HG02885 (cell line): ENCODE measurements around the gene RNF157.
A peak's percentile ranks its signal among the peaks of the same experiment; 100 is the strongest.
"Not testable (repeated sequence)": the region's sequence is repeated elsewhere in the genome, so short reads cannot be mapped to it uniquely, and the experiment has no call there.

Source experiments
- ATAC-seq: cut with Tn5 transposase; IDR thresholded peaks from one replicate; pipeline ENCODE4 v1.9.1; 2021; ENCODE audit warnings: mild to moderate bottlenecking; ENCODE audit not compliant: unreplicated experiment, poor library complexity

The RNF157 gene

DNA sequence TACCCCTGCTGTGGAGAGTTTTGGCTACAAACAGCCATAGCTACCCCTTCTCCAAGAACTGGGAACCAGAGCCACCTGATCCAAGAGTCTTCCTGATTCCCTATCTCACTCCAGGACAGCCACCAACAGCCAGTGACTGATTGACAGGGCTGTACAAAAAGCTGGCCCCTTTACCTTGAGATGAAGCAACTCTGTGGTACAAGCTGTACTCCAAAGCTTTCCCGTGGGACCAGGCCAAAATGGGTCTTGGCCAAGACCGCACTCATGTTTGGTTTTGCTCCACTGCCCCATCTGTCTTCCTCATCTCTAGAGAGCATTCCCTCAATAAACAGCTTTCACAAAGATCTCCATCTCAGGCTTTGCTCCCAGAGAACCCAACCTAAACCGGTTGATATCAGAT, 43.6 kb downstream of the RNF157 start:
- no peak for ATAC-seq

DNA sequence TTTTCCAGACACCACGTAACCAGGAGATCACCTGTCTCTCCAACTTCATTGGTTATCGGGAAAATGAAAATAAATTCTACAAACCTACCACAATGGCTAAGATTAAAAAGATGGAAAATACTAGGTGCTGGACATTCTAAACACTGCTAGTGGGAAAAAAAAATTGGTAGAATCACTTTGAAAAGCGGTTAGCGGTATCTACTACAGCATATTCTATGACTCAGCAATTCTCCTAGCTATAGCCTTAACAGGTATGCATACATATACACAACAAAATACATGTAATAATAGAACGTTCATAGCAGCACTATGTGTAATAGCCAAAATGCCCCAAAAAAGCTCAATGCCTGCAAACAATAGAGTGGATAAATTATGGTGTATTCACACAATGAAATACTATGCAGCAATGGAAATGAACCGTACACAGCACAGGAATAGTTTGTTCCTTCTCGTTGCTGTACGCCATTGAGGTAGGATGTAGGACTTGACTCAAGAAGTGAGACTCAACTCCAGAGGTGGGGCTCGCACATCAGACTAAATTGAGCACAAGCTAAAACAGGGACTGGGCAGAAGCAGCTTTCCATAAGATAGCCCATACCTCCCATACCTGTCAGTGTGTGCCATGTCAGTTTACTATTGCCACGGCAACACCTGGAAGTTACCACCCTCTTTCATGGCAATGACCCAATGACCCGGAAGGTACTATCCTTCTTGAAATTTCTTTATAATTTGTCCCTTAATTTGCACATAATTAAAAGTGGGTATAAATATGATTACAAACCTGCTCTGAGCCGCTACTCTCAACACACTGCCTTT, 44.8 kb downstream of the RNF157 start:
- ATAC-seq, result no peak

DNA sequence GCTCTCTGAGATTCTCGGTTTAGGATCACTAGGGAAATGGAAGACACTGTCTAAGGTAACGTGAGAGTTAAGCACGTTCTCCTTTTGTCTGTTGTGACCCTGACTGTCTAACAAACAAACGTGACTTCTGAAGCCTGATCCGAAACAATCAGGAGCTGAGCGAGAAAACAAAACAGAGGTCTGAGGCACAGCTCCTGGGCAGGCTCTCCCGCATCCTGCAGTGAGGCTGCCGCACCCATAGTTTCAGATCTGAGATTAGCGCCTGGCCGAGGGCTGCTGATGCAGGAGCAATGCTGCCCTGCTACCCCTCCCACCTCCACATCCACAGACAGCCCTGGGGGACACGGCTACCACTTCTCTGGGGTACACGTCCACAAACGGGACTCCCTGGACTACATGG, 46.7 kb downstream of the RNF157 start:
- ATAC-seq, result no peak

DNA sequence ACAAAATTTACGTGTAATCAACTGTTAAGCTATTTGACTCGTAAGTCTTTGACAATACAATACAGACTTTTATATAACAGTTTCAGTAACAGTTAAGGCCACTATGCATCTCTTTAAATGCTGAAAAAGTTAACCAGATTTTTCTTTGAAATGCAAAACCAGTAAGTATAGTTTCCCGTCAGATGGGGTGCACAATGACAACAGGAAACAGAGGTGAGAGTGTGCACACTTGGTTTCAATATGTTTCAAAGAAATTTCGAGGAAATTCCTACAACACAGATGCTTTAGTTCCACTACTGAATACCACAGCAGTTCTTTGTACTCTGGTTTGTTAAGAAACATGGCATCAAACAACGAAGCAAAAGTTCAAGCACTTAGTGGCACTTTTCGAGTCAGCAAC, 48.4 kb downstream of the RNF157 start:
- ATAC-seq, result no peak

DNA sequence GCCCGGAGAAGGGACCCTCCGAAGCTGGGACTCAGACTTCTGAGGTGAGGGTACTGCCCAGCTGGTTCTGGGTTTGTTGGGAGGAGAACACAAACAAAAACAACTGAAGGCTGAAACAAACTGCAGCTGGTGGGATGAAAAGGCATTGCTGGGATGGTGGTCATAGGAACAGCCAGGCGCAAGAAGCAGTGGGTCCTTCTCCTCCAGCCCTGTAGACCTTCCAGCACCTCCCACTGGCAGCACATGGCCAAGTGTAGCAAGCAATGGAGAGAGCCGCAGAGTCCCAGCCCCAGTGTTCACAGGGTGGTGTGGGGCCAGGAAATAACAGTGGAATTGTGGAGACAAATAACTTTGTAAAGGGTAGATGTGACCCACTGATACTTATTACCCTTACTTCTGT, 50.6 kb downstream of the RNF157 start:
- ATAC-seq, result no peak

DNA sequence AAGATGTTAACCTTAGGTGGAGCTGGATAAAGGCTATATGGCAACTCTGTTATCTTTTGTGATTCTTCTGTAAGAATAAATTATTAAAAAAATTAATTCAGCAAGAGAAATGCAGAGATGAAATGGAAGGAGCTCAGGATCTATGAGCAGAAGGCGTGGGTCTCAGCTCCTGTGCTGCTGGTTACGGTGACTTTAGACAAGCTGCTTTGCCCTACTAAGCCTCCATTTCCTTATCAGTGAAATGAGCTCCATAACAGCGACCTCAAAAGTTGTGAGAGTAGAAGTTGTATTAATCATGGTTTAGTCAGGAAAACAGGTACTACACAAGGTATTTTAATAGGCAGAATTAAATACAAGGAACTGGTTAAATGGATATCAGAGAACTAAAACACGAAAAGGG, 51.0 kb downstream of the RNF157 start:
- no peak for ATAC-seq

DNA sequence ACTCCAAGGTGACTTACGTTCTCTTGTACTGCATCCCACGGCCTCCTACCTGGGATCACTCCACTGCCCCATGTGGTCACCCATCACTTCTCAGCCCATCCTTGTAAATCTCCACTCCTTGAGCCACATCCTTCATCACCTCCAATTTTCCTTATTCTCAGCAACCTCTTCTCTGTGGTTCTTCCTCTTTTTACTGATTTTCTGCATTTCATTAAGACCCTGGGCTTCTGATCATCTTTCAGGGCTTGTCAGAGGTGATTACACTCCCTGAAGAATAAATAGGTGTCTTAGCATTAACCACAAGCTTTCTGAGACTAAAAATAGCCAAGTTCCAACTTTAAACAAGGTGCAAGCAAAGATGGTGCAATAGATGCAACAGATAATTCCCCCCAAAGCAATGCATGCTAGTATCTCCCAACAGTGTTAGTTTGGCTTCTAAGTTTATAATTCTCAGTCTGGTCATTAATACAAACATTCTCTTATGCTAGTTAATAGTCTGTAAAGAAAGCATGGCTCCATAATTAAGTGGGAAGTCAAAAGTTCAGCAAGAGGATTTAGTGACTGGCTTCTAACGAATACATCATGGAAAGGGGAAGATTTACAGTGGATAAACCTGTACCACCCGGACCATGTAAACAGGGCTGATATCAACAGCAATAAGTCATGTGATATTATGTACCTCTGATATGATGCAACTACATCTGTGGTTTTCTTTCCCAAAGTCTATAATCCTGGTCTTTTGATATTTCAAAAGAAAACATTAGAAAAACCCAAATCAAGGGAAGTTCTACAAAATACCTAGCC, 51.9 kb downstream of the RNF157 start:
- ATAC-seq, result no peak

DNA sequence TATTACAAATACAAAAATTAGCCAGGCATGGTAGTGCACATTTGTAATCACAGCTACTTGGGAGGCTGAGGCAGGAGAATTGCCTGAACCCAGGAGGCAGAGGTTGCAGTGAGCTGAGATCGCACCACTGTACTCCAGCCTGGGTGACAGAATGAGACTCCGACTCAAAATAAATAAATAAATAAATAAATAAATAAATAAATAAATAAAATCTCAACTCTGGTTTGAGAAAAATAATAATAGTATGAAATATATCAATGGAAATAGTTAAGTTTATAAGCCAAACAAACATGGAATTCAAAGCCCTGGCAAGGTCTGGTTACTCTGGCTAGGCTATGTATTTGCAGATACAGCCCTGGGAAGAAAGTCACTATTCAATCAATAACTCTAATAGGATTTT, 53.5 kb downstream of the RNF157 start:
- not testable (repeated sequence) for ATAC-seq

DNA sequence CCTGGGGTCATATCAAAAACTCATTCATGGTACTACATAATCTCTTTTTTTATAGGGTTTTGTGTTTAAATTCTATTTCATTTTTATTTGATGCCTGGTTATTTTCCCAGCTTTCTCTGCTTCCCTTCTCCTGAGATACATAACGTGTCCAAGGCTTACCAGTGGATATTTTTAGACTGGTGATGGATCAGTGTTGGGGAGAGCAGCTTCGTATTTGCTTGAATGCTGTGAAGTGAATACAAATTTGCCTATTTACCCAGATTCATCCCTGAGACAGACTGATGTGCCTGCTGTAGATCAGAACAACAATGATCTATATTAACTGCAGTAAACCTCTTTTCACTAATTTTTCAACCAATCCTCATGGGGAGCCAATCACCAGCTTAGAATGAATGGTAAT, 56.0 kb downstream of the RNF157 start:
- no peak for ATAC-seq

DNA sequence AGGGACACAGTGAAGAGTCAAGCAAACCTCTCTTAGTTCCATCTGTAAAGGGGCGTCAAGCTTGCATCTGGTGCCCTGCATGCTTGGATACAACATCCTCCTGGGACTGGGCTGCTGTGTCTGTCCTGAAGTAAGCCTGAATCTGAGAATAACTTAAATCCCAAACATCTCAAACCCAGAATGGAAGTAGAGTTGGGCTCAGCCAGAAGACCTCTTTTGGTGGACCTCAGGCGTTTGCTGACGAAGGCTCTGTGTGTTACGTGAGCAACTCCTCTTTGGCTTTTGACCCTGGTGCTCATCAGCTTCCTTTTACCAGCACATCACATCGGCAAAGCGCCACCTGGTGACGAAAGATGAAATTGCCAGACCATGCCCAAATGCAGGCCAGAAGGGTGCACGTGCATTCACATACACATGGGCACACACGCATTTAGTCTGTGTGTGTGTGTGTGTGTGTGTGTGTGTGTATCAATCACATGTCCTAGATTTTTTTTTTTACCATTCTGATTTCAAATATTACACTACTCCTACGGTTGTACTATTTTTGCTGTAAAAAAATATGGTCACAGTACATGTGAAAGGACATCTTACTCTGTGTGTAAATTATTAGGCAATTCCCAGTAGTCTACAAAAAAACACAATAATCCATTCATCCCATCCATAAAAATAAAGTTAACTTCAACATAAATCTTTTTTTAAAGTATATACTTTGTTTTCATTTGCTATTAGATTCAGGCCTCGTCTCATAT, 58.1 kb downstream of the RNF157 start:
- ATAC-seq, result peak; percentile 52

DNA sequence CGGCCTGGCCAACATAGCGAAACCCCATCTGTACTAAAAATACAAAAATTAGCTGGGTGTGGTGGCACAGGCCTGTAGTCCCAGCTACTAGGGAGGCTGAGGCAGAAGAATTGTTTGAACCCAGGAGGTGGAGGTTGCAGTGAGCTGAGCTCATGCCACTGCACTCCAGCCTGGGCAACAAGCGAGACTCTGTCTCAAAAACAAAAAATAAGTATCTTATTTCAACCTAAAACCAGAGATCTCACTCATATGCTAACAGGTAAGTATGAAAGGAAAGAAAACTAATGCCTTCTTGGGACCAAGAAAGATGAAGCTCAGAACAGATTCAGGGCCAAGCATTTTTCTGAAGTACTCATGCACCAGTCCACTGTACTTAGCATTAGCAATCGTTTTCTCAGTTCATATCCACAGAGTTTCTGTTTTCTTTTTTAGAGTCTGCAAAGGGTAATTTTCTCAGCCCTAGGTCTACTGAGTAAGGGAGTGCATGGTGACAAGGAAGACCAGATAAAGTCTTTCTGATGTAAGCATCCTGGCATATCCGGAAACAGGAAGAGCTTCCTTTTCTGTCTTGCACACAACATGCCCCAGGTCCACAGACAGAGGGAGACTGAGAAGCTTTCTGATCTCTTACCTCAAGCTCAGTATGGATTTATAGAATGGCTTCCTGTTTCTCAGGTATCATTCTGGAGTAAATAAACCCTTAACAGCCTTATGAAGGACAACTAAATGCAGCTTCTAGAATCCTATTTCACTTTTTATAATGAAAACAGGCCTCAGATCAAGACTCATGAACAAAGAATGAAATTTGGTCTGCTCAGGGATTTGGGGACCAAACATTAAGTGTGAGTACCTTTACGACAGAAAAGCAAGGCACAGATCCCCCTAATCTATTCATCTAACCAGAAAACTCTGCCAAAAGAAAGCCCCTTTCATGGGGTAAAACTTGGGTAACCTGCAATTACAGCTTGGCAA, 60.5 kb downstream of the RNF157 start:
- ATAC-seq, result no peak

DNA sequence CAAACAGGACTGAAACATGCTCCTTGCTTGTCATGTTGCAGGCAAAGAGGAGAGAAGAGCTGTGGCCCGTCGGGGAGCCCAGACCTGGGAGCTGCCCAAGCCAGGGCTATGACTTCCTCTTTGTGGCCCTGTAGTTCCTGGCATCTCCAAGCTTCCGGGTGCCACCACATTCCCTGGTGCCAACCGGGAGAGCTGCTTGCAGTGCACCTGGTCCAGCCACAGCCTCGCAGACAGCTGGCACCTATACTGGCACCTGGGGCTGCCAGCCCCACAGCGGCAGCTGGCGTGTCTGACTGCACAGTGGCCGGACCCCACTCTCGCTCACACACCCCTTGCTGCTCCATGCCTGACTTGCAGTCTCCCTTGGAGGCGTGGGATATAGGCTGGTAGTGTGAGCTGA, 62.2 kb downstream of the RNF157 start:
- ATAC-seq, result no peak

DNA sequence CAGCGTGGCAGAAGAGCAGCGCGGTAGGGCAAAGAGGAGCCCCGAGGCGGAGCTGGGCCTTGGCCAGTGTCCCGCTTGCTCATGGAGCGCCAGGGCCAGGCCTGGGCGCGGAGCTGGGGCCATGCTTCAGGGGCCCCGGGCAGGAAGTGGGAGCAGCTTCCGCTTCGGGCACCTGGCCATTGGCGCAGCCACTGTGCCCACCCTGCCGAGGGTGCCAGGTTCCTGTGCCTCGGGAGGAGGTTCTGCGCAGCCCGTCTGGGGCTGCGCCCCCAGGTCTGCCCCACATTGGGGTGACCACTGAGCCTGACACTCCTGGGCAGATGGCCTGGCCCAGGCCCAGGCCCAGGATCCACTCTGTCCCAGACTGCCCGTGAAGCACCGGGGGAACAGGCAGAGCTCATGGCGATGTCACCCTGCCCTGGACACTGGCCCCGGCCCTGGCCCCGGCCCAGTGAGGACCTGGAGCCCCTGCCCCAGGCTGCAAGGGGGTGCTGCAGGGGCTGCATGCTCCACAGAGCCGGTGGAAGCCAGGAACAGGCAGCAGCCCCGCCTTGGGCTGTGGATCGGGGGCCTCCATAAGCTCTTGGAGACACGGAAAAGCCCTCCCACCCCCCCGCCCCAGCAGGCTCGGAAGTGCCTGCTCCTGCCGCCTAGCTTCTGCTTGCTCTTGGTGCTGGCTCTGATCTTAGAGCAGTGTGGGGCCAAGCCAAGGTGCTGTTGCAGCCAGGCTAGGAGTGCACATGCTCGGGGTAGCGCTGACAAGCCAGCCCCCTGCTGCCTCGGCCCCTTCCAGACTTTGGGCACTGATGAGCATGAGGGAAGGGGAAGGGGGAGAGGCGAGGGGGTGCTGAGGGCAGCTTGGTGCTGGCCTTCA, 63.4 kb downstream of the RNF157 start:
- ATAC-seq, result no peak

DNA sequence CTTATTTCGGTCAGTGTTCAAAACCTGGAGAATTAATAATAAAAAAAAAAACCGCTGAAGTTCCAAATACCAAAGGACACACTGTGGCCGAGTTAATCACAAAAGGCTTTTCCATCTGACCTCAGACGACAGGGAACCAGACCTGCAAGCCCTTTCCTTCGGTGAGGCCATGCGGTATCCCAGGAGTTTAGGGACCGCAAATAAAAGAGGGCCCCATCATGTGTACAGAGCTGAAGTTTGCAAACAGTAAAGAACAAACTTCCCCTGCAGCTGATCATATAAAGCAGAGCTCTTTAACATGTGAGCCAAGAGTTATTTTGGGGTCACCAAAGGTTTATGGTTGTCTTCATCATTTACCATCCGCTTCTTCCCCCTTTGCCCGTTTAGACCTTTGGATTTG, 66.3 kb downstream of the RNF157 start:
- ATAC-seq, result no peak

DNA sequence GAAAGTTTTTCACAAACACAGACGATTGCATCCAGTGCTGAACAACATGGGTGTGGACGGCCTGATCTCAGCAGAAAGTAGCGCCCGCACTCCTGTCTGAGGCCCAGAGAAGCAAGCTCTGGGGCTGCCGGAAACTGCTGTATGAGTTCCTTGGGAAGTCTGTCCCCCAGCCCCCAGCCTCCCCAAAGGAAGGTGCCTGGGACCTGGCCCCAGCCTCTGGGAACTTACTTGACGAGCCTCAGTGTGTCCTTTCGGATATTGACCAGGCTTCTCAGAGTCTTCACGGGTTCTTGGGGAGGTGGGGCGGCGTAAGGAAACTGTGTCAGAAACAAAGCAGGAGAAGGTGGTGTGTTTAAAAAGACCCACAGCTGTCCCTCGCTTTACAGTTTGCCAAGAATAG, 66.8 kb downstream of the RNF157 start:
- no peak for ATAC-seq

DNA sequence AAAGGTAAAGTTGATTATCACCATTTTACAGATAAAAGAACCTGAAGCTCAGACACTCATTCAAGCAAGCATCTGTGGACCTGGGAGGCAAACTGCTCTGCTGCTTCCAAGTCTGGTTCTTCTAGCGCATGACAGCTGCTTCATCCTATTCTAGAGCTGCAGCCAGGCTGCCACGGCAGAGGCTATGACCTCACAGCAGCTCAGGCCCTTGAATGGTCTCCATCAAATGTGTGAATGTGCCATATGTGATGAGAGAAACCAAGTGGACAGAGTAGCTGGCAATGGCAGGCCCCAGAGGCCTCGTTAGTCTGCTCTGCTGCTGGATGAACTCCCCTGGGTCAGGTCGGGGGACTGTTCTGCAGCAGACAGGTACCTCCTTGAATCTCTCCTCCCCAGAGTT, 68.6 kb downstream of the RNF157 start:
- ATAC-seq, result no peak

DNA sequence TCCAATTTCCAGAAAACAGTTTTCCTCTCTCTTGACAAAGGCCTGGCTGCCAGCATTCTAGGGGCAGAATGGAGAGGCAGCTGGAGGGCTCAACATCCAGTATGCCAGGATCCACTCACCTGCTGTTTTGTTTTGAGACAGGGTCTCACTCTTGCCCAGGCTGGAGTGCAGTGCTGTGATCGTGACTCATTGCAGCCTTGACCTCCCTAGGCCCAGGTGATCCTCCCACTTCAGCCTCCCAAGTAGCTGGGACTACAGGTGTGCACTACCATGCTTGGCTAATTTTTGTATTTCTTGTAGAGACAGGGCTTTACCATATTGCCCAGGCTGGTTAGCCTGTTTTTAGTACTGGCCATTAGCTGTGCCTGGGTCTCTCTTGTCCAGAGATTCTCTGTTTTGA, 70.2 kb downstream of the RNF157 start:
- no peak for ATAC-seq

DNA sequence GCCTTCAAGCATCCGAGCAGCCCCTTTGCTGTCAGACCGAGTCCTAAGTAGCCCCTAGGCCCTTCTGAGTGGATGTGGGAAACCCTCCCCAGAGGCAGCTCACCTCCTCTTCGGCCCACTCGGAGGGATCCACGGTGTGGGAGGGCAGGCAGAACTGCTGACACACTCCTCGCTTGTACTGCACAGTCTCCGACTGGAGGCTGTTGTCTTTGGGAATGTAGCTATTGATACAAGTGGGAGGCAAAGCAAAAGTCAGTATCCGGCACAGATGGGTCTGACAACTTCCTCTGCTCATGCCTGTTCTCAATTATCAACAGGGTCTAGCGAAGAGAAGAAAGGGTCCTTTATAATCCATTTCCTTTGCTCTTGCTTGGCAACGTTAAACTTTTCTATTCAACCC, 73.4 kb downstream of the RNF157 start:
- ATAC-seq, result no peak

DNA sequence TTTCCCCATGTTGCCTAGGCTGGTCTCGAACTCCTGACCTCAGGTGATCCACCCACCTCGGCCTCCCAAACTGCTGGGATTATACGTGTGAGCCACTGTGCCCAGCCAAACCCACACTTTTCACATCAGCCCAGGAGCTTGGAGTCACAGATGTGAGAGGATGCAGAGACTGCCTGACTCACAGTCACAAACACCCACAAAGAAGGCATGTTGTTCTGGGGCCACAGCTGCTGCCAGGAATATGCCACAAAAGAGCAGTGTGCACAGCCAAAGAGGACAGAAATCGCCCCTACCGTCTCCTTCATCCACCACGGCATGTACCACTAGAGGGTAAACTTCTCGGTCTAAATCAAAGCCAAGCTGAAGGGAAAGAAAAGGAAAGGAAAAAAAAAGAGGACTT, 74.1 kb downstream of the RNF157 start:
- no peak for ATAC-seq
